ENCODE measurements around the gene KRT75.

Gene KRT75

GRCh38 chr12:52434081-52434733 lies at the start of gene KRT75:
KRT75 (minus strand) TSS chr12:52434371; CDS start chr12:52434304, 67 bp downstream.
- H3K9me2 ChIP-seq (replicated peaks; ENCODE audit: control insufficient read depth, low read length), result no peaks in the 10 kb centered on the region
- no peaks in the 10 kb centered on the region for H3K79me2 ChIP-seq (ENCODE audit: control insufficient read depth, low read length)
- H3K9me3 ChIP-seq (ENCODE audit: control insufficient read depth, insufficient read depth, low read length), result no peaks in the 10 kb centered on the region
- H3K4me1 ChIP-seq (ENCODE audit: control insufficient read depth, low read length), result no peaks in the 10 kb centered on the region
- no peak within 1 kb of the TSS for H3K27ac ChIP-seq (ENCODE audit: low read depth, low read length)
- H4K20me1 ChIP-seq (ENCODE audit: control insufficient read depth, insufficient read depth, low read depth, low read length), result no peaks in the 10 kb centered on the region; the same call in 1 of the 2 replicates
- no peak within 1 kb of the TSS for H3K4me2 ChIP-seq (ENCODE audit: low read length)
- TF ChIP-seq CTCF (IDR thresholded peaks at IDR 0.05; ENCODE audit: low read depth, low read length, poor library complexity, severe bottlenecking) (no peak), EZH2phosphoT487 (IDR thresholded peaks at IDR 0.05; ENCODE audit: borderline replicate concordance, low read length) (no peak)
- no peaks in the 10 kb centered on the region for H3K27me3 ChIP-seq (ENCODE audit: control insufficient read depth, low read length)
- H3F3A ChIP-seq (ENCODE audit: control insufficient read depth, insufficient read depth), result no peaks in the 10 kb centered on the region
- no peak within 1 kb of the TSS for H3K4me3 ChIP-seq (ENCODE audit: low read length)
- no peaks in the 10 kb centered on the region for H3K36me3 ChIP-seq (ENCODE audit: control insufficient read depth, low read length)

GRCh38 chr12:52480073-52480472 lies 45.9 kb upstream of the KRT75 start:
- Histone ChIP-seq H3K9me3 (ENCODE audit: control insufficient read depth, insufficient read depth, low read length) (no peaks in the 10 kb centered on the region), H3K27me3 (ENCODE audit: control insufficient read depth, low read length) (peaks cover 5% of the 10 kb centered on the region; the same call in 1 of the 2 replicates), H3K4me2 (ENCODE audit: low read length) (no peak overlapping the region), H3K4me1 (ENCODE audit: control insufficient read depth, low read length) (no peaks in the 10 kb centered on the region), H3K27ac (ENCODE audit: low read depth, low read length) (no peak overlapping the region), H3F3A (ENCODE audit: control insufficient read depth, insufficient read depth) (no peaks in the 10 kb centered on the region), H3K79me2 (ENCODE audit: control insufficient read depth, low read length) (no peaks in the 10 kb centered on the region), H3K4me3 (ENCODE audit: low read length) (no peak overlapping the region), H4K20me1 (ENCODE audit: control insufficient read depth, insufficient read depth, low read depth, low read length) (no peaks in the 10 kb centered on the region), H3K36me3 (ENCODE audit: control insufficient read depth, low read length) (no peaks in the 10 kb centered on the region), H3K9me2 (replicated peaks; ENCODE audit: control insufficient read depth, low read length) (no peaks in the 10 kb centered on the region)
- TF ChIP-seq CTCF (IDR thresholded peaks at IDR 0.05; ENCODE audit: low read depth, low read length, poor library complexity, severe bottlenecking) (no peak), EZH2phosphoT487 (IDR thresholded peaks at IDR 0.05; ENCODE audit: borderline replicate concordance, low read length) (no peak)

GRCh38 chr12:52477651-52478050 lies 43.5 kb upstream of the KRT75 start:
- Histone ChIP-seq H3K27ac (ENCODE audit: low read depth, low read length) (no peak overlapping the region), H3K36me3 (ENCODE audit: control insufficient read depth, low read length) (no peaks in the 10 kb centered on the region), H3K9me2 (replicated peaks; ENCODE audit: control insufficient read depth, low read length) (no peaks in the 10 kb centered on the region), H3K4me3 (ENCODE audit: low read length) (no peak overlapping the region), H3K4me1 (ENCODE audit: control insufficient read depth, low read length) (no peaks in the 10 kb centered on the region), H4K20me1 (ENCODE audit: control insufficient read depth, insufficient read depth, low read depth, low read length) (no peaks in the 10 kb centered on the region), H3F3A (ENCODE audit: control insufficient read depth, insufficient read depth) (no peaks in the 10 kb centered on the region), H3K4me2 (ENCODE audit: low read length) (no peak overlapping the region), H3K79me2 (ENCODE audit: control insufficient read depth, low read length) (no peaks in the 10 kb centered on the region), H3K27me3 (ENCODE audit: control insufficient read depth, low read length) (no peaks in the 10 kb centered on the region), H3K9me3 (ENCODE audit: control insufficient read depth, insufficient read depth, low read length) (no peaks in the 10 kb centered on the region)
- TF ChIP-seq EZH2phosphoT487 (IDR thresholded peaks at IDR 0.05; ENCODE audit: borderline replicate concordance, low read length) (no peak), CTCF (IDR thresholded peaks at IDR 0.05; ENCODE audit: low read depth, low read length, poor library complexity, severe bottlenecking) (no peak)
